SK-N-SH treated with all-trans-retinoic acid at 6 μM for 48 hours (cell line): ENCODE measurements around the gene CROT.

Experiments
- ARNTL ChIP-seq: fragments of 450-650 bp; formaldehyde crosslinking; IDR thresholded peaks from 2 replicates; pipeline ENCODE4 v1.5.0; 2020; ENCODE audit warnings: low read depth, mild to moderate bottlenecking, moderate library complexity, borderline replicate concordance
- CSDC2 ChIP-seq: fragments of 250-450 bp; sonication (Bioruptor Pico); IDR thresholded peaks from 2 replicates; pipeline ENCODE4 v1.5.0; 2020; ENCODE audit warnings: mild to moderate bottlenecking, moderate library complexity

DNA sequence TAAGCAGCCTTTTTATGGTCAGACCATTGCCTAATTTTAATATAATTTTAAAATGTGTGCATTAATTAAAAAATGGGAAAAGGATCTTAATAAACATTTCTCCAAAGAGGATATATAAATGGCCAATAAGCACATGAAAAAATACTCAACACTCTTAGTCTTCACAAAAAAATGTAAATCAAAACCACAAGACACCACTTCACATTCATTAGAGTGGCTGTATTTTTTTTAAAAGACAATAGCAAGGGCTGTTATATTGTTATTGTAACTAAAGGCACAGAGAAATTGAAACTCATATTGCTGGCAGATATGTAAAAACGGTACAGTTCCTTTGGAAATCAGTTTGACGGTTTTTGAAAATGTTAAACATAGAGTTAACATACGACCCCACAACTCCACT is 3.2 kb upstream of the CROT start:
- TF ChIP-seq CSDC2 (CRISPR knock-in tag) (no peak), ARNTL (CRISPR knock-in tag) (no peak)
